HCT116 (cell line): ENCODE data around the gene ZNF579. TPM values are rescaled to one million over a fixed set of nuclear protein-coding genes. Genes with fewer than 3 reads are reported as not detected.

ENCODE experiments used
- ATAC-seq: fragments of 200-7000 bp; cut with Tn5 transposase; 2 replicates; pipeline ENCODE4 v1.9.1; 2020; ENCODE audit warnings: mild to moderate bottlenecking, moderate library complexity
- BruUV-seq: library from RNA; stranded (reverse); fragments of 400-500 nt; replicated peaks from 2 replicates; lab custom pipeline; 2021; lab: Mats Ljungman, UMichigan
- CTCF ChIA-PET: fragments of 300-600 bp; sonication (Branson Sonifier 250); formaldehyde crosslinking; loops from one replicate; lab custom pipeline; 2021; ENCODE audit warnings: antibody characterized with exemption; lab: Charles Lee
- POLR2A ChIA-PET: fragments of 300-600, 350-600 bp; sonication (Branson Sonifier 250); formaldehyde crosslinking; loops from one replicate; lab custom pipeline; 2021; ENCODE audit warnings: antibody characterized with exemption; lab: Charles Lee
- RAD21 ChIA-PET, 2 experiments: fragments of 300-600 bp; sonication (Branson Sonifier 250); formaldehyde crosslinking; loops; one replicate each; lab custom pipeline; 2023; ENCODE audit warnings: low total read pairs in 2 of 2; ENCODE audit not compliant: uncharacterized antibody in 2 of 2, unreplicated experiment in 2 of 2, low non-redundant PET in 1 of 2; lab: Charles Lee
- DNase-seq: peaks from one replicate; pipeline ENCODE4 v3.0.0-alpha.2; 2010; ENCODE audit warnings: low read depth, low spot score
- H2AFZ ChIP-seq: fragments of 200-600 bp; shearing (Covaris generic), sonication (generic); 2 replicates; pipeline ENCODE4 v1.6.1; 2017; ENCODE audit warnings: low read depth, mixed run types, mixed read lengths, antibody characterized with exemption, low read length; ENCODE audit not compliant: poor library complexity, severe bottlenecking
- H3K27ac ChIP-seq: 2 replicates; pipeline ENCODE4 v1.5.1; 2012; ENCODE audit warnings: low read depth, low read length
- H3K27me3 ChIP-seq: fragments of 200-600 bp; sonication (generic); 2 replicates; pipeline ENCODE4 v1.6.1; 2016; ENCODE audit warnings: mixed run types, low read length, mixed read lengths; ENCODE audit not compliant: insufficient read depth
- H3K36me3 ChIP-seq, 2 experiments: fragments of 200-500 bp in 1 of 2; fragments of 200-600 bp in 1 of 2; sonication (Bioruptor generic) in 1 of 2; sonication (generic) in 1 of 2; 2 replicates each; pipeline versions ENCODE4 v1.5.1 to v1.6.1; 2014 to 2016; ENCODE audit warnings: low read length in 2 of 2, inconsistent platforms in 1 of 2, mixed read lengths in 1 of 2, mixed run types in 1 of 2; ENCODE audit not compliant: insufficient read depth in 2 of 2, control insufficient read depth in 1 of 2
- H3K4me1 ChIP-seq, 2 experiments: fragments of 200-600 bp in 1 of 2; sonication (generic) in 1 of 2; 2 replicates each; pipeline versions ENCODE4 v1.5.1 to v1.6.1; 2012 to 2017; ENCODE audit warnings: low read length in 2 of 2, inconsistent platforms in 1 of 2, mild to moderate bottlenecking in 1 of 2, mixed read lengths in 1 of 2, mixed run types in 1 of 2, moderate library complexity in 1 of 2; ENCODE audit not compliant: insufficient read depth in 2 of 2, control insufficient read depth in 1 of 2
- H3K4me2 ChIP-seq: fragments of 200-600 bp; sonication (generic); 2 replicates; pipeline ENCODE4 v1.6.1; 2017; ENCODE audit warnings: mixed run types, low read length, mixed read lengths
- H3K4me3 ChIP-seq, 2 experiments: fragments of 200-600 bp in 1 of 2; sonication (generic) in 1 of 2; replicated peaks in 1 of 2; 2 replicates each; pipeline ENCODE4 v1.5.1; 2011 to 2016; ENCODE audit warnings: low read length in 2 of 2, control low read depth in 1 of 2, low read depth in 1 of 2, mild to moderate bottlenecking in 1 of 2, mixed read lengths in 1 of 2, mixed run types in 1 of 2
- H3K79me2 ChIP-seq: fragments of 200-600 bp; sonication (generic); 2 replicates; pipeline ENCODE4 v1.6.1; 2017; ENCODE audit warnings: mild to moderate bottlenecking, mixed run types, low read length, moderate library complexity, mixed read lengths; ENCODE audit not compliant: insufficient read depth
- H3K9ac ChIP-seq: fragments of 200-600 bp; sonication (generic); 2 replicates; pipeline ENCODE4 v1.6.1; 2016; ENCODE audit warnings: low read length, mixed read lengths
- H3K9me2 ChIP-seq: fragments of 200-600 bp; sonication (generic), shearing (Covaris generic); 2 replicates; pipeline ENCODE4 v1.6.1; 2017; ENCODE audit warnings: mixed run types, mild to moderate bottlenecking, moderate library complexity; ENCODE audit not compliant: insufficient read depth
- H3K9me3 ChIP-seq, 2 experiments: fragments of 200-500 bp in 1 of 2; fragments of 200-600 bp in 1 of 2; sonication (Bioruptor generic) in 1 of 2; sonication (generic) in 1 of 2; 2 replicates each; pipeline ENCODE4 v1.6.1; 2014 to 2017; ENCODE audit warnings: low read length in 2 of 2, mixed read lengths in 2 of 2, inconsistent platforms in 1 of 2, low read depth in 1 of 2, mild to moderate bottlenecking in 1 of 2, mixed run types in 1 of 2, moderate library complexity in 1 of 2; ENCODE audit not compliant: control insufficient read depth in 1 of 2, insufficient read depth in 1 of 2
- H4K20me1 ChIP-seq: fragments of 200-600 bp; sonication (generic), shearing (Covaris generic); 2 replicates; pipeline ENCODE4 v1.6.1; 2017; ENCODE audit warnings: mixed run types, mild to moderate bottlenecking, moderate library complexity; ENCODE audit not compliant: insufficient read depth
- CBX3 ChIP-seq: IDR thresholded peaks from 2 replicates; pipeline ENCODE4 v1.6.1; 2012; ENCODE audit warnings: low read depth
- CEBPB ChIP-seq: IDR thresholded peaks from 2 replicates; pipeline ENCODE4 v1.6.1; 2012; ENCODE audit warnings: low read depth
- EGR1 ChIP-seq: IDR thresholded peaks from 2 replicates; pipeline ENCODE4 v1.6.1; 2012; ENCODE audit warnings: low read depth
- ELF1 ChIP-seq: IDR thresholded peaks from 2 replicates; pipeline ENCODE4 v1.6.1; 2012; ENCODE audit warnings: low read depth, borderline replicate concordance
- EZH2 ChIP-seq: fragments of 200-600 bp; sonication (generic); IDR thresholded peaks from 2 replicates; pipeline ENCODE4 v1.6.1; 2017; ENCODE audit warnings: antibody characterized with exemption, mixed run types
- FOSL1 ChIP-seq: IDR thresholded peaks from 2 replicates; pipeline ENCODE4 v1.6.1; 2012; ENCODE audit warnings: low read depth
- MAX ChIP-seq: IDR thresholded peaks from 2 replicates; pipeline ENCODE4 v1.6.1; 2012
- POLR2A ChIP-seq: IDR thresholded peaks from 2 replicates; pipeline ENCODE4 v1.7.0; 2011; ENCODE audit warnings: borderline replicate concordance; ENCODE audit not compliant: insufficient read depth, insufficient read length; ENCODE audit errors: extremely low read depth
- POLR2AphosphoS5 ChIP-seq: IDR thresholded peaks from 2 replicates; pipeline ENCODE4 v1.6.1; 2011; ENCODE audit warnings: mild to moderate bottlenecking, low read depth, low read length, moderate library complexity
- REST ChIP-seq: IDR thresholded peaks from 2 replicates; pipeline ENCODE4 v1.6.1; 2012; ENCODE audit warnings: low read depth
- SIN3A ChIP-seq: IDR thresholded peaks from 2 replicates; pipeline ENCODE4 v1.6.1; 2012; ENCODE audit warnings: low read depth
- SRF ChIP-seq: IDR thresholded peaks from 2 replicates; pipeline ENCODE4 v1.6.1; 2012; ENCODE audit warnings: low read depth
- ZBTB33 ChIP-seq: IDR thresholded peaks from 2 replicates; pipeline ENCODE4 v1.6.1; 2011; ENCODE audit warnings: mild to moderate bottlenecking, low read length, moderate library complexity; ENCODE audit not compliant: insufficient replicate concordance; ENCODE audit errors: extremely low read depth
- ZFX ChIP-seq: fragments of 450-650 bp; IDR thresholded peaks from 2 replicates; pipeline ENCODE4 v1.6.1; 2017
- ZNF274 ChIP-seq: fragments of 200-500 bp; sonication (Bioruptor generic); IDR thresholded peaks from 2 replicates; pipeline ENCODE4 v1.6.1; 2014; ENCODE audit warnings: mild to moderate bottlenecking, low read depth, low read length, inconsistent platforms
- intact Hi-C: fragments of 100-400 bp; cut with micrococcal nuclease; formaldehyde crosslinking; loops from 2 replicates; pipeline ENCODE4 v1.10.0; 2022
- total RNA-seq: library from RNA; stranded (reverse); gene quantifications from one replicate; pipeline ENCODE4 v1.2.1, GENCODE V29; 2021; ENCODE audit not compliant: unreplicated experiment
- TF ChIP-seq, protein P1 (sequence below), 3 experiments: fragments of 200-600 bp in 1 of 3; sonication (generic) in 1 of 3; IDR thresholded peaks in 2 of 3; conservative IDR thresholded peaks in 1 of 3; 2 replicates each; pipeline ENCODE4 v1.5.1; 2012 to 2017; ENCODE audit warnings: low read depth in 2 of 3, low read length in 2 of 3, antibody characterized with exemption in 1 of 3, borderline replicate concordance in 1 of 3, control low read depth in 1 of 3, mild to moderate bottlenecking in 1 of 3, mixed read lengths in 1 of 3, mixed run types in 1 of 3, moderate library complexity in 1 of 3; ENCODE audit not compliant: insufficient read depth in 1 of 3
- TF ChIP-seq, protein P2 (sequence below): IDR thresholded peaks from 2 replicates; pipeline ENCODE4 v1.6.1; 2012

Gene ZNF579
- total RNA-seq, 1 experiment from 2014 or later, result 24.1 TPM

GRCh38 chr19:55538132-55538531, 42.5 kb downstream of the ZNF579 start:
- RAD21 ChIA-PET, result no interaction called here
- DNase-seq (no peak), ATAC-seq (no peak)
- no peaks in the 10 kb centered on the region for H3K79me2 ChIP-seq
- no peaks in the 10 kb centered on the region for H3K9me2 ChIP-seq
- H3K4me2 ChIP-seq, result no peak overlapping the region
- no peak for TF ChIP-seq EZH2
- TF ChIP-seq CBX3, result no peak
- TF ChIP-seq, protein P1, sequence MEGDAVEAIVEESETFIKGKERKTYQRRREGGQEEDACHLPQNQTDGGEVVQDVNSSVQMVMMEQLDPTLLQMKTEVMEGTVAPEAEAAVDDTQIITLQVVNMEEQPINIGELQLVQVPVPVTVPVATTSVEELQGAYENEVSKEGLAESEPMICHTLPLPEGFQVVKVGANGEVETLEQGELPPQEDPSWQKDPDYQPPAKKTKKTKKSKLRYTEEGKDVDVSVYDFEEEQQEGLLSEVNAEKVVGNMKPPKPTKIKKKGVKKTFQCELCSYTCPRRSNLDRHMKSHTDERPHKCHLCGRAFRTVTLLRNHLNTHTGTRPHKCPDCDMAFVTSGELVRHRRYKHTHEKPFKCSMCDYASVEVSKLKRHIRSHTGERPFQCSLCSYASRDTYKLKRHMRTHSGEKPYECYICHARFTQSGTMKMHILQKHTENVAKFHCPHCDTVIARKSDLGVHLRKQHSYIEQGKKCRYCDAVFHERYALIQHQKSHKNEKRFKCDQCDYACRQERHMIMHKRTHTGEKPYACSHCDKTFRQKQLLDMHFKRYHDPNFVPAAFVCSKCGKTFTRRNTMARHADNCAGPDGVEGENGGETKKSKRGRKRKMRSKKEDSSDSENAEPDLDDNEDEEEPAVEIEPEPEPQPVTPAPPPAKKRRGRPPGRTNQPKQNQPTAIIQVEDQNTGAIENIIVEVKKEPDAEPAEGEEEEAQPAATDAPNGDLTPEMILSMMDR (IDR thresholded peaks at IDR 0.05 in 2 of 3, conservative IDR thresholded peaks at IDR 0.05 in 1 of 3; ENCODE audit: borderline replicate concordance in 1 of 3, insufficient read depth in 1 of 3, low read depth in 2 of 3, low read length in 2 of 3), result no peak
- no peak for TF ChIP-seq SIN3A
- no peak for TF ChIP-seq CEBPB
- TF ChIP-seq ZFX, result no peak
- TF ChIP-seq FOSL1, result no peak
- TF ChIP-seq EGR1, result no peak
- TF ChIP-seq ZBTB33, result no peak
- TF ChIP-seq, protein P2, sequence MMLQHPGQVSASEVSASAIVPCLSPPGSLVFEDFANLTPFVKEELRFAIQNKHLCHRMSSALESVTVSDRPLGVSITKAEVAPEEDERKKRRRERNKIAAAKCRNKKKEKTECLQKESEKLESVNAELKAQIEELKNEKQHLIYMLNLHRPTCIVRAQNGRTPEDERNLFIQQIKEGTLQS, result no peak
- no peak for TF ChIP-seq ELF1
- no peak for TF ChIP-seq REST
- no peak for TF ChIP-seq ZNF274
- TF ChIP-seq POLR2AphosphoS5, result no peak
- TF ChIP-seq SRF, result no peak
- no peak for TF ChIP-seq POLR2A
- no peak for TF ChIP-seq MAX
- intact Hi-C loops, result no loop called here
- H2AFZ ChIP-seq, result no peak overlapping the region
- no peaks in the 10 kb centered on the region for H3K27me3 ChIP-seq
- no peaks in the 10 kb centered on the region; a peak in 1 of 4 replicates for H3K4me1 ChIP-seq
- no peak overlapping the region for H3K27ac ChIP-seq
- no TSS peak for BruUV-seq
- H3K9me3 ChIP-seq, result no peaks in the 10 kb centered on the region
- no peak overlapping the region for H3K4me3 ChIP-seq
- H4K20me1 ChIP-seq, result no peaks in the 10 kb centered on the region
- no peaks in the 10 kb centered on the region for H3K36me3 ChIP-seq
- CTCF ChIA-PET, result no interaction called here
- POLR2A ChIA-PET, result no interaction called here
- H3K9ac ChIP-seq, result no peak overlapping the region
